ENCODE data around the gene SQSTM1.
"Not testable (repeated sequence)": the region's sequence is repeated elsewhere in the genome, so short reads cannot be mapped to it uniquely, and the experiment has no call there.

Gene SQSTM1

DNA sequence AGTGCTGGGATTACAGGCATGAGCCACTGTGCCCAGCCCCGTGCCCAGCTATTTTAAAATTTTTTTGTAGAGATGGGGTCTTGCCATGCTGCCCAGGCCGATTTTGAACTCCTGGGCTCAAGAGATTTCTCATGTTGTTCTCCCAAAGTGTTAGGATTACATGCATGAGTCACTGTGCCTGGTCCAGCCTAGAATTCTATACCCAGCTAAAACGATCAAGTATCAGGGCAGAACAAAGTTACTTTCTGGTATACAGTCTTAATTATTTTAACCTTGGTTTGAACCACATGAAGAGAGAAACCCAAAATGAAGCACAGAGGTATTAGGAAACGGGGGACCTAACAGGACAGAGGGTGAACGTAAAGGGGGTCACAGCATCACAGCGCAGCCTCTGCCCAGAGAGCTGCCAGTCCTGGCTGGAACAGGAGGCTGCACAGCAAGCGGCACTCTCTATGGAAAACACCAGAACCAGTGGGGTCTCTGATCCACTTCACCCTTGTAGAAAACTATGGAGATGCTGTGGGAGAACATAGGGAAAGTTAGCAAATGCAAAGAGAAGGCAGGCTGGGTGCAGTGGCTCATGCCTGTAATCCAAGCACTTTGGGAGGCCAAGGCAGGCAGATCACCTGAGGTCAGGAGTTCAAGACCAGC is 10.2 kb downstream of the SQSTM1 start:
- TF ChIP-seq, protein P1, sequence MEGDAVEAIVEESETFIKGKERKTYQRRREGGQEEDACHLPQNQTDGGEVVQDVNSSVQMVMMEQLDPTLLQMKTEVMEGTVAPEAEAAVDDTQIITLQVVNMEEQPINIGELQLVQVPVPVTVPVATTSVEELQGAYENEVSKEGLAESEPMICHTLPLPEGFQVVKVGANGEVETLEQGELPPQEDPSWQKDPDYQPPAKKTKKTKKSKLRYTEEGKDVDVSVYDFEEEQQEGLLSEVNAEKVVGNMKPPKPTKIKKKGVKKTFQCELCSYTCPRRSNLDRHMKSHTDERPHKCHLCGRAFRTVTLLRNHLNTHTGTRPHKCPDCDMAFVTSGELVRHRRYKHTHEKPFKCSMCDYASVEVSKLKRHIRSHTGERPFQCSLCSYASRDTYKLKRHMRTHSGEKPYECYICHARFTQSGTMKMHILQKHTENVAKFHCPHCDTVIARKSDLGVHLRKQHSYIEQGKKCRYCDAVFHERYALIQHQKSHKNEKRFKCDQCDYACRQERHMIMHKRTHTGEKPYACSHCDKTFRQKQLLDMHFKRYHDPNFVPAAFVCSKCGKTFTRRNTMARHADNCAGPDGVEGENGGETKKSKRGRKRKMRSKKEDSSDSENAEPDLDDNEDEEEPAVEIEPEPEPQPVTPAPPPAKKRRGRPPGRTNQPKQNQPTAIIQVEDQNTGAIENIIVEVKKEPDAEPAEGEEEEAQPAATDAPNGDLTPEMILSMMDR (IDR thresholded peaks at IDR 0.05; ENCODE audit: extremely low read depth, insufficient read depth, missing control alignments): no peak
- in situ Hi-C loops (cut with MboI; ENCODE audit: low pct_unique_long_range_greater_than_20kb, low sequenced_read_pairs, unreplicated experiment): no loop called here
- no peak for DNase-seq (ENCODE audit: low spot score)

DNA sequence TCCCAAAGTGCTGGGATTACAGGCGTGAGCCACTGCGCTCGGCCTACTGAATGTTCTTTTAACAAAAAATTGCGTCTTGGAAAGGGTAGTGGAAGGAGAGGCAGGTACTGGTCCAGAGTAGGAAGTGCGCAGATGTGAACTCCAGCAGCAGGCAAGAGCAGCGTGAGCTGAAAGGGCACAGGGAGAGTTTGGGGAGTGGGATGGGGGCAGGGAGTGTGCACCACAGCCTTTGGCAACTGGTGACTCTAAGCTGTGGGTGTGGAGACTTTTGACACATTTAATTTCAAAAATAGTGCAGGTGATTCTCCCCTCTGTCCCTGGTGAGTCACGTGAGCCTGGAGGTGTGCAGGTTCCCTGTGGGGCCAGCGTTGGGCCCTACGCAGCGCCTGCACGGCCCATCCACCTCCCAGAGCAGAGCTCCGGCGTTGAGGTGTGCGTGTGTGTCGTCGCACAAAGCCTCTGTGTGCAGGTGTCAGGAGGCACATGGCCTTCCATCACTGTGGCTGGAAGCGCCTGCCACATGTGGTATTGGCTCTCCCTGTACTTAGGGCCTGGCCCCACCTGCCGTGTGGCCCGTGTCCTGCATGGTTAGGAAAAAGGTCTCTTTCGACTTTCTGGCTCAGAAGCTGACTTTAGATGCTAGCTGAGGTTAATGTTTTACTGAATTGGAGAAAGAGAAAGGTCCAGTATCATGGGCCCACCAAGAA is 11.5 kb downstream of the SQSTM1 start:
- in situ Hi-C loops (cut with MboI; ENCODE audit: low pct_unique_long_range_greater_than_20kb, low sequenced_read_pairs, unreplicated experiment): no loop called here
- TF ChIP-seq, protein P1 (IDR thresholded peaks at IDR 0.05; ENCODE audit: extremely low read depth, insufficient read depth, missing control alignments): no peak
- DNase-seq (ENCODE audit: low spot score): no peak

DNA sequence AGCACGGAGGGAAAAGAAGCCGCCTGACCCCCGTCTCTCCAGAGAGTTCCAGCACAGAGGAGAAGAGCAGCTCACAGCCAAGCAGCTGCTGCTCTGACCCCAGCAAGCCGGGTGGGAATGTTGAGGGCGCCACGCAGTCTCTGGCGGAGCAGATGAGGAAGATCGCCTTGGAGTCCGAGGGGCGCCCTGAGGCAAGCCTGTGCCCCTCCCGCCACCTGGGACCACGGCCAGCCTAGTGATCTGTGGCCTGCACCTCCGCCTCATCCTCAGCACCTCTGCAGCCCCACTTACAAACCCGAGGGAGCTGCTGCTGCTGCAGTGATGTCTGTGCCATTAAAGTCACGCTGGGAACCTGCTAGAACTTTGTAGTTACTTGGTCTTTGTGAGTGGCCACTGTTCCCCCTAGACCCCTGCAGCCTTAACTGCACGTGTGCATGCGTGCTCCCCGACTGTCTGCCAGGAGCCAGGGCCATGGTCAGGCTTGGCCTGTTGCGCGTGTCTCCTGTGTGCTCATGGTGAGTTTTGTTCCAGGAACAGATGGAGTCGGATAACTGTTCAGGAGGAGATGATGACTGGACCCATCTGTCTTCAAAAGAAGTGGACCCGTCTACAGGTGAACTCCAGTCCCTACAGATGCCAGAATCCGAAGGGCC is 12.5 kb downstream of the SQSTM1 start:
- TF ChIP-seq, protein P1 (IDR thresholded peaks at IDR 0.05; ENCODE audit: extremely low read depth, insufficient read depth, missing control alignments): no peak
- no peak for DNase-seq (ENCODE audit: low spot score)
- in situ Hi-C loops (cut with MboI; ENCODE audit: low pct_unique_long_range_greater_than_20kb, low sequenced_read_pairs, unreplicated experiment): no loop called here

DNA sequence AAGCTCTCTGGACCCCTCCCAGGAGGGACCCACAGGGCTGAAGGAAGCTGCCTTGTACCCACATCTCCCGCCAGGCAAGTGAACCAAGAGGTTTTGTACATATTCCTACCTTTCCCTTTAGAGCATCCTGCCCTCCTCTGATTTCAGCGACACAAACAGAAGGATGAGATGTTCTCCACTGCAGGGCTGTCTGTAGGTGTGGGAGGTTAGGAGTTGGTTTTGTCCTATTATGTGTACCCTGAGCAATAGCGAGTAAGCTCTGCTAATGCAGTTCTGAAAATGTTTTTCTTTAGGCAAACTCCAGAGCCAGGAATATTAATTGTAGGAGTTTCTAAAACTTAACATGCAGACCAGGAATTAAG is 13.0 kb downstream of the SQSTM1 start:
- DNase-seq (ENCODE audit: low spot score): no peak
- TF ChIP-seq, protein P1 (IDR thresholded peaks at IDR 0.05; ENCODE audit: extremely low read depth, insufficient read depth, missing control alignments): no peak
- in situ Hi-C loops (cut with MboI; ENCODE audit: low pct_unique_long_range_greater_than_20kb, low sequenced_read_pairs, unreplicated experiment): no loop called here

DNA sequence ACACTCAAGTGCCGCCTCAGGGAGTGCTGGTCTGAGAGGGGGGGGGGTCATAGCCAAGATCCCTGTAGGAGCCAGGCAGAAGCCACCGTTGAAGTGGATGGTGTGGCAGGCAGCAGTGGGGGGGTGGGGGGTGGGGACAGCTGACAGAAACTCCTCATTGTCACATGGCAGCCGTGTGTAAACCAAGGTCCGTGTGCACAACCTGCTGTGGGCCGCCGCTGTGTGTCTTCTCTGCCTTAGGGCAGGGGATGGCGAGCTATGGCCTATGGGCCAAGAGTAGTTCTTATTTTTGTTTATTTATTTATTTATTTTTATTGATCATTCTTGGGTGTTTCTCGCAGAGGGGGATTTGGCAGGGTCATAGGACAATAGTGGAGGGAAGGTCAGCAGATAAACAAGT is 13.4 kb downstream of the SQSTM1 start:
- TF ChIP-seq, protein P1 (IDR thresholded peaks at IDR 0.05; ENCODE audit: extremely low read depth, insufficient read depth, missing control alignments): no peak
- no peak for DNase-seq (ENCODE audit: low spot score)
- in situ Hi-C loops (cut with MboI; ENCODE audit: low pct_unique_long_range_greater_than_20kb, low sequenced_read_pairs, unreplicated experiment): no loop called here

DNA sequence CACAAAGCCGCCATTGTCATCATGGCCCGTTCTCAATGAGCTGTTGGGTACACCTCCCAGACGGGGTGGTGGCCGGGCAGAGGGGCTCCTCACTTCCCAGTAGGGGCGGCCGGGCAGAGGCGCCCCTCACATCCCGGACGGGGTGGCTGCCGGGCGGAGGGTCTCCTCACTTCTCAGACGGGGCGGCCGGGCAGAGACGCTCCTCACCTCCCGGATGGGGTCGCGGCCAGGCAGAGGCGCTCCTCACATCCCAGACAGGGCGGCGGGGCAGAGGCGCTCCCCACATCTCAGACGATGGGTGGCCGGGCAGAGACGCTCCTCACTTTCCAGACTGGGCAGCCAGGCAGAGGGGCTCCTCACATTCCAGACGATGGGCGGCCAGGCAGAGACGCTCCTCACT is 14.2 kb downstream of the SQSTM1 start:
- in situ Hi-C loops (cut with MboI; ENCODE audit: low pct_unique_long_range_greater_than_20kb, low sequenced_read_pairs, unreplicated experiment); DNase-seq (ENCODE audit: low spot score): not testable (repeated sequence)

Measured in GM13977 (cell line).